H9 (cell line): ENCODE data around the gene ZNRF4. TPM values are rescaled to one million over a fixed set of nuclear protein-coding genes. Genes with fewer than 3 reads are reported as not detected.

Experiments used
- DNase-seq: peaks from one replicate; pipeline ENCODE4 v3.0.0-alpha.2; 2017
- H2AFZ ChIP-seq: one replicate; pipeline ENCODE4 v1.6.1; 2013; ENCODE audit warnings: mild to moderate bottlenecking, low read length, control low read depth, moderate library complexity
- H2AK5ac ChIP-seq: 2 replicates; pipeline ENCODE4 v1.6.1; 2013; ENCODE audit warnings: low read length, control low read depth, mixed read lengths; ENCODE audit not compliant: insufficient read length
- H2BK120ac ChIP-seq: one replicate; pipeline ENCODE4 v1.6.1; 2013; ENCODE audit warnings: low read depth, mild to moderate bottlenecking, low read length, control low read depth, inconsistent platforms; ENCODE audit not compliant: poor library complexity, severe bottlenecking
- H2BK12ac ChIP-seq: 2 replicates; pipeline ENCODE4 v1.6.1; 2013; ENCODE audit warnings: low read length, control low read depth, mixed read lengths, low read depth; ENCODE audit not compliant: insufficient read length
- H2BK15ac ChIP-seq: 2 replicates; pipeline ENCODE4 v1.6.1; 2013; ENCODE audit warnings: low read depth, low read length, control low read depth
- H2BK20ac ChIP-seq: one replicate; pipeline ENCODE4 v1.6.1; 2013; ENCODE audit warnings: low read depth, mild to moderate bottlenecking, low read length, control low read depth, inconsistent platforms; ENCODE audit not compliant: poor library complexity, severe bottlenecking
- H2BK5ac ChIP-seq: 2 replicates; pipeline ENCODE4 v1.6.1; 2013; ENCODE audit warnings: low read length, control low read depth, mixed read lengths; ENCODE audit not compliant: insufficient read length
- H3K14ac ChIP-seq: 2 replicates; pipeline ENCODE4 v1.6.1; 2013; ENCODE audit warnings: low read length, control low read depth; ENCODE audit not compliant: insufficient read depth
- H3K18ac ChIP-seq: 2 replicates; pipeline ENCODE4 v1.6.1; 2013; ENCODE audit warnings: low read depth, mild to moderate bottlenecking, mixed read lengths, low read length, control low read depth; ENCODE audit not compliant: insufficient read length
- H3K23ac ChIP-seq: 2 replicates; pipeline ENCODE4 v1.6.1; 2013; ENCODE audit warnings: low read length, control low read depth, mixed read lengths, low read depth; ENCODE audit not compliant: insufficient read length
- H3K23me2 ChIP-seq: 2 replicates; pipeline ENCODE4 v1.6.1; 2013; ENCODE audit warnings: low read depth, mild to moderate bottlenecking, mixed read lengths, low read length, control low read depth; ENCODE audit not compliant: insufficient read length, poor library complexity, severe bottlenecking
- H3K27ac ChIP-seq: 2 replicates; pipeline ENCODE4 v1.5.1; 2013; ENCODE audit warnings: low read length, control low read depth, mixed read lengths, low read depth; ENCODE audit not compliant: insufficient read length
- H3K27me3 ChIP-seq: 2 replicates; pipeline ENCODE4 v1.6.1; 2013; ENCODE audit warnings: low read length, control low read depth, inconsistent platforms; ENCODE audit not compliant: insufficient read depth
- H3K4ac ChIP-seq: 2 replicates; pipeline ENCODE4 v1.6.1; 2013; ENCODE audit warnings: low read depth, mild to moderate bottlenecking, control low read depth, inconsistent platforms, low read length, moderate library complexity
- H3K4me1 ChIP-seq: 2 replicates; pipeline ENCODE4 v1.6.1; 2013; ENCODE audit warnings: low read length, control low read depth, inconsistent platforms; ENCODE audit not compliant: insufficient read depth
- H3K4me2 ChIP-seq: 2 replicates; pipeline ENCODE4 v1.6.1; 2013; ENCODE audit warnings: low read length, control low read depth, mixed read lengths; ENCODE audit not compliant: insufficient read length, insufficient read depth
- H3K56ac ChIP-seq: 2 replicates; pipeline ENCODE4 v1.6.1; 2013; ENCODE audit warnings: low read depth, mild to moderate bottlenecking, mixed read lengths, low read length, control low read depth; ENCODE audit not compliant: insufficient read length
- H3K79me1 ChIP-seq: 2 replicates; pipeline ENCODE4 v1.6.1; 2013; ENCODE audit warnings: low read depth, mild to moderate bottlenecking, moderate library complexity, low read length, control low read depth, inconsistent platforms; ENCODE audit not compliant: insufficient read depth, poor library complexity, severe bottlenecking
- H3K79me2 ChIP-seq: 2 replicates; pipeline ENCODE4 v1.6.1; 2013; ENCODE audit warnings: low read length, control low read depth, inconsistent platforms; ENCODE audit not compliant: insufficient read depth
- H3K9ac ChIP-seq: 2 replicates; pipeline ENCODE4 v1.6.1; 2013; ENCODE audit warnings: low read length, control low read depth, mixed read lengths; ENCODE audit not compliant: insufficient read length; ENCODE audit errors: extremely low read depth
- H3K9me3 ChIP-seq: one replicate; pipeline ENCODE4 v1.6.1; 2013; ENCODE audit warnings: low read depth, low read length, inconsistent platforms; ENCODE audit not compliant: control insufficient read depth
- H3T11ph ChIP-seq: one replicate; pipeline ENCODE4 v1.6.1; 2013; ENCODE audit warnings: mild to moderate bottlenecking, low read length, control low read depth, inconsistent platforms
- H4K20me1 ChIP-seq: one replicate; pipeline ENCODE4 v1.6.1; 2013; ENCODE audit not compliant: control insufficient read depth, insufficient read length, insufficient read depth
- H4K5ac ChIP-seq: 2 replicates; pipeline ENCODE4 v1.6.1; 2013; ENCODE audit warnings: low read depth, mild to moderate bottlenecking, mixed read lengths, low read length, control low read depth; ENCODE audit not compliant: insufficient read length
- H4K8ac ChIP-seq: replicated peaks from 2 replicates; pipeline ENCODE4 v1.6.1; 2013; ENCODE audit warnings: low read length, control low read depth, mixed read lengths, low read depth; ENCODE audit not compliant: insufficient read length
- H4K91ac ChIP-seq: 2 replicates; pipeline ENCODE4 v1.6.1; 2013; ENCODE audit warnings: low read depth, mild to moderate bottlenecking, moderate library complexity, mixed read lengths, low read length, control low read depth; ENCODE audit not compliant: insufficient read length
- H3K27ac Mint-ChIP-seq, 3 experiments: 2 replicates in 2 of 3; 3 replicates in 1 of 3; pipeline ENCODE4 v1.8.0; 2020 to 2021; ENCODE audit warnings: mixed read lengths in 3 of 3, mild to moderate bottlenecking in 1 of 3, moderate library complexity in 1 of 3
- H3K27me3 Mint-ChIP-seq: 2 replicates; pipeline ENCODE4 v1.8.0; 2021; ENCODE audit warnings: low read depth, mild to moderate bottlenecking, moderate library complexity, mixed read lengths
- H3K36me3 Mint-ChIP-seq, 3 experiments: 2 replicates in 2 of 3; 3 replicates in 1 of 3; pipeline ENCODE4 v1.8.0; 2020 to 2021; ENCODE audit warnings: low read depth in 3 of 3, mixed read lengths in 3 of 3; ENCODE audit not compliant: insufficient read depth in 1 of 3
- H3K4me1 Mint-ChIP-seq, 2 experiments: 2 replicates each; pipeline ENCODE4 v1.8.0; 2020; ENCODE audit warnings: mixed read lengths in 2 of 2
- H3K4me3 Mint-ChIP-seq, 2 experiments: 2 replicates in 1 of 2; 3 replicates in 1 of 2; pipeline ENCODE4 v1.8.0; 2020 to 2021; ENCODE audit warnings: mild to moderate bottlenecking in 2 of 2, mixed read lengths in 2 of 2, moderate library complexity in 1 of 2
- H3K9me3 Mint-ChIP-seq, 2 experiments: 2 replicates in 1 of 2; 3 replicates in 1 of 2; pipeline ENCODE4 v1.8.0; 2020; ENCODE audit warnings: mild to moderate bottlenecking in 2 of 2, mixed read lengths in 2 of 2, moderate library complexity in 1 of 2
- CTCF ChIP-seq: fragments of 200-600 bp; sonication (generic); conservative IDR thresholded peaks from 3 replicates; pipeline ENCODE4 v1.8.0; 2021; ENCODE audit warnings: antibody characterized with exemption, mild to moderate bottlenecking
- WGBS: extraction: QIAGEN DNeasy Blood & Tissue Kit; methylation state at CpG from one replicate; pipeline ENCODE4 v1.1.7; 2013; ENCODE audit warnings: missing lambda C conversion rate, low lambda C conversion rate, mixed read lengths; ENCODE audit not compliant: insufficient read length; ENCODE audit errors: extremely low coverage; 5-methylcytosine and 5-hydroxymethylcytosine counted together
- total RNA-seq: library from RNA; stranded (reverse); gene quantifications from 2 replicates; pipeline ENCODE4 v1.2.1, GENCODE V29; 2021

The ZNRF4 gene
- total RNA-seq, 1 experiment from 2014 or later: not detected

GRCh38 chr19:5406816-5407215 lies 48.4 kb upstream of the ZNRF4 start:
- H2BK15ac ChIP-seq: no peak overlapping the region
- no peak for TF ChIP-seq CTCF
- H2AFZ ChIP-seq: no peak overlapping the region
- no peak overlapping the region for H3K23ac ChIP-seq
- WGBS: no CpG with 5 or more reads among the region's 7 CpGs
- H3K56ac ChIP-seq: no peak overlapping the region
- no peak overlapping the region for H3K4ac ChIP-seq
- H3K4me2 ChIP-seq: no peak overlapping the region
- H3K4me1 Mint-ChIP-seq: peaks cover 0 to 14% of the 10 kb centered on the region in 2 experiments; a peak in 3 of 4 replicates
- H3K27me3 Mint-ChIP-seq: peaks cover 53% of the 10 kb centered on the region
- peaks cover 0 to 5% (median 0%) of the 10 kb centered on the region in 3 experiments; a peak in 1 of 7 replicates for H3K36me3 Mint-ChIP-seq
- no peaks in the 10 kb centered on the region for H3K79me2 ChIP-seq
- no peak overlapping the region; a peak in 1 of 5 replicates for H3K4me3 Mint-ChIP-seq
- no peak overlapping the region for H2BK5ac ChIP-seq
- H2BK20ac ChIP-seq: no peak overlapping the region
- no peak overlapping the region for H3K18ac ChIP-seq
- no peak for DNase-seq
- no peak overlapping the region for H3K27ac ChIP-seq
- H2AK5ac ChIP-seq: no peak overlapping the region
- no peak overlapping the region for H3K14ac ChIP-seq
- no peak overlapping the region for H3T11ph ChIP-seq
- no peak overlapping the region for H2BK120ac ChIP-seq
- H2BK12ac ChIP-seq: no peak overlapping the region
- H3K9me3 Mint-ChIP-seq: peaks cover 9 to 15% of the 10 kb centered on the region in 2 experiments
- H4K5ac ChIP-seq: no peak overlapping the region
- no peaks in the 10 kb centered on the region for H3K79me1 ChIP-seq
- H3K4me1 ChIP-seq: no peaks in the 10 kb centered on the region
- no peak overlapping the region for H4K8ac ChIP-seq
- H3K23me2 ChIP-seq: no peaks in the 10 kb centered on the region
- H3K9me3 ChIP-seq: no peaks in the 10 kb centered on the region
- H3K27ac Mint-ChIP-seq: no peak overlapping the region
- no peaks in the 10 kb centered on the region for H4K20me1 ChIP-seq
- no peak overlapping the region for H4K91ac ChIP-seq
- no peaks in the 10 kb centered on the region; the same call in 1 of the 2 replicates for H3K27me3 ChIP-seq
- H3K9ac ChIP-seq: no peak overlapping the region
